HG03066 (cell line): Measurements from ENCODE around the gene DENND2A.
A peak's percentile ranks its signal among the peaks of the same experiment; 100 is the strongest.
"Not testable (repeated sequence)": the region's sequence is repeated elsewhere in the genome, so short reads cannot be mapped to it uniquely, and the experiment has no call there.

ENCODE experiments used
- ATAC-seq: cut with Tn5 transposase; IDR thresholded peaks from one replicate; pipeline ENCODE4 v1.9.1; 2021; ENCODE audit warnings: low read depth; ENCODE audit not compliant: unreplicated experiment

DENND2A gene

GRCh38 chr7:140673063-140673773 is 32.6 kb upstream of the DENND2A start:
- peak; percentile 37 for ATAC-seq

GRCh38 chr7:140672382-140673062 is 31.9 kb upstream of the DENND2A start, which contains the start of gene ADCK2:
Gene ADCK2, plus strand, starts transcription at chr7:140672945. Its CDS starts 386 bp downstream, at chr7:140673331.
- peak; percentile 53 for ATAC-seq

GRCh38 chr7:140671966-140672365 is 31.4 kb upstream of the DENND2A start:
- ATAC-seq, result no peak

GRCh38 chr7:140670343-140670935 is 29.8 kb upstream of the DENND2A start:
- no peak for ATAC-seq

GRCh38 chr7:140669862-140670261 is 29.2 kb upstream of the DENND2A start:
- ATAC-seq, result not testable (repeated sequence)

GRCh38 chr7:140669352-140669751 is 28.7 kb upstream of the DENND2A start:
- no peak for ATAC-seq

- ATAC-seq, result no peak
Measured at GRCh38 chr7:140668641-140669040, 28.0 kb upstream of the DENND2A start.

GRCh38 chr7:140667476-140667875 is 26.9 kb upstream of the DENND2A start:
- no peak for ATAC-seq

- not testable (repeated sequence) for ATAC-seq
Measured at GRCh38 chr7:140662938-140663337, 22.3 kb upstream of the DENND2A start.

GRCh38 chr7:140661124-140661523 is 20.5 kb upstream of the DENND2A start:
- no peak for ATAC-seq

GRCh38 chr7:140659856-140660255 is 19.2 kb upstream of the DENND2A start:
- no peak for ATAC-seq

- ATAC-seq, result no peak
Measured at GRCh38 chr7:140657891-140658290, 17.3 kb upstream of the DENND2A start.

GRCh38 chr7:140656548-140657515 is 16.2 kb upstream of the DENND2A start:
- peak; percentile 84 for ATAC-seq

- ATAC-seq, result no peak
Measured at GRCh38 chr7:140655511-140656408, 15.1 kb upstream of the DENND2A start.

GRCh38 chr7:140654661-140655060 is 14.0 kb upstream of the DENND2A start:
- ATAC-seq, result no peak

- no peak for ATAC-seq
Measured at GRCh38 chr7:140654109-140654387, 13.4 kb upstream of the DENND2A start.

- ATAC-seq, result no peak
Measured at GRCh38 chr7:140653319-140654108, 12.9 kb upstream of the DENND2A start.

GRCh38 chr7:140650367-140650766 is 9.8 kb upstream of the DENND2A start:
- ATAC-seq, result no peak
